ENCODE data around the gene POLK. TPM values are rescaled to one million over a fixed set of nuclear protein-coding genes. Genes with fewer than 3 reads are reported as not detected.
"Not testable (repeated sequence)": the region's sequence is repeated elsewhere in the genome, so short reads cannot be mapped to it uniquely, and the experiment has no call there.

The POLK gene
- polyA plus RNA-seq, 1 of the 3 experiments (the other 2 are of a cell fraction), result 5.5 TPM

DNA sequence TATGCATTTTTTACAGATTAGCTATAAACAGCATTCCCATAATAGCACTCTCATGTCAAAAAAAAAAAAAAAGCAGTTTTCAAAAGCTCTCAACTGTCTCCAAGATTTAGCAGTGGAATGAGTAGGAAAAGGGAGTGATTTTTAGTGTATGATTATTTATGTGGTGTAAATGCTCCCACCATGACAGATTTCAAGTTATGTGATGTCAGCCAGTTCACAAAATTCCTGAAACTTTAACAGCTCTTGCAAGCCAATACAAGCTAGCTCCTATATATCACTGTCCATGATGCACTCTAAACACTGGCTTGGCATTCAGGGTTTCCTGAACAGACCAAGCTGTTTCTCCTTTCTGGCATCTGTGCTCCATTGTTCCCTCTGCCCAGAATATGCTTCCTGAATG is 91.7 kb downstream of the POLK start:
- TF ChIP-seq, protein P1, sequence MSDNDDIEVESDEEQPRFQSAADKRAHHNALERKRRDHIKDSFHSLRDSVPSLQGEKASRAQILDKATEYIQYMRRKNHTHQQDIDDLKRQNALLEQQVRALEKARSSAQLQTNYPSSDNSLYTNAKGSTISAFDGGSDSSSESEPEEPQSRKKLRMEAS (IDR thresholded peaks at IDR 0.05; ENCODE audit: low read depth), result no peak
- TF ChIP-seq MXI1 (IDR thresholded peaks at IDR 0.05; ENCODE audit: low read depth, low read length) (no peak), JUND (IDR thresholded peaks at IDR 0.05) (no peak), CHD2 (IDR thresholded peaks at IDR 0.05; ENCODE audit: low read length, partially characterized antibody) (no peak), TAF1 (IDR thresholded peaks at IDR 0.05; ENCODE audit: borderline replicate concordance, low read depth, low read length) (no peak), FOSL2 (IDR thresholded peaks at IDR 0.05; ENCODE audit: borderline replicate concordance, low read depth) (no peak), FOXM1 (IDR thresholded peaks at IDR 0.05; ENCODE audit: low read depth) (no peak)
- TF ChIP-seq, protein P2, sequence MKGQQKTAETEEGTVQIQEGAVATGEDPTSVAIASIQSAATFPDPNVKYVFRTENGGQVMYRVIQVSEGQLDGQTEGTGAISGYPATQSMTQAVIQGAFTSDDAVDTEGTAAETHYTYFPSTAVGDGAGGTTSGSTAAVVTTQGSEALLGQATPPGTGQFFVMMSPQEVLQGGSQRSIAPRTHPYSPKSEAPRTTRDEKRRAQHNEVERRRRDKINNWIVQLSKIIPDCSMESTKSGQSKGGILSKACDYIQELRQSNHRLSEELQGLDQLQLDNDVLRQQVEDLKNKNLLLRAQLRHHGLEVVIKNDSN (IDR thresholded peaks at IDR 0.05; ENCODE audit: borderline replicate concordance, low read depth), result no peak
- ChIA-PET CTCF (no interaction called here), POLR2A (no interaction called here)
- no peak overlapping the region for H3K27ac ChIP-seq (ENCODE audit: low read depth in 2 of 2, low read length in 1 of 2)
- H3K9me3 ChIP-seq, result no peaks in the 10 kb centered on the region
- no peaks in the 10 kb centered on the region for H4K20me1 ChIP-seq (ENCODE audit: insufficient read depth)
- no peaks in the 10 kb centered on the region; a peak in 1 of 4 replicates for H3K4me1 ChIP-seq (ENCODE audit: control insufficient read depth in 1 of 2, insufficient read depth in 2 of 2, low read depth in 1 of 2, low read length in 1 of 2)
- H3F3A ChIP-seq (replicated peaks; ENCODE audit: insufficient read depth), result no peaks in the 10 kb centered on the region
- H3K4me2 ChIP-seq, result no peak overlapping the region
- H3K4me3 ChIP-seq (ENCODE audit: low read depth in 2 of 2, low read length in 1 of 2), result no peak overlapping the region
- H3K9me2 ChIP-seq, result no peaks in the 10 kb centered on the region
- H3K27me3 ChIP-seq (ENCODE audit: insufficient read depth), result no peaks in the 10 kb centered on the region
- DNase-seq, result no peak
- H3K36me3 ChIP-seq (replicated peaks in 1 of 2; ENCODE audit: control insufficient read depth in 1 of 2, insufficient read depth in 2 of 2, low read length in 1 of 2), result peaks cover 10 to 24% of the 10 kb centered on the region in 2 experiments
- no peaks in the 10 kb centered on the region for H3K79me2 ChIP-seq (ENCODE audit: insufficient read depth)
- H2AFZ ChIP-seq (ENCODE audit: low read depth), result no peak overlapping the region
- no peak overlapping the region for H3K9ac ChIP-seq

DNA sequence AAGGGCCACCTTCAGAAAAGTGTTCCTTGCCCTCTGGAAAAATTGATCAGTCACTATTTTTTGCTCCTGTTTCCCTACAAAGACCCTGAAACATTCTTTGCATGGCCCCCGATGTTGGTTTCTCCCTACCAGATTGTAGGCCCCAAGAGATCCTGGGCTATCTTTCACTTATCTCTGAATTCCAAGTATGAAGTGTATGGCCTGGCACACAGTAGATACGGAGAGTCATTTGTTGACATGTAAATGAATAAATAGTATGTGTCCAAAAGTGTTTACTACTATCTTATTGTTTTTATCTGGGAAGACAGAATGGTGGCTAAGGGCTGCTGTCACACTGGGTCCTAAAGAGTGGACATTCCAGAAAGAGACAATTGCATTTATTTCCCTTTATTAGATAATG is 92.1 kb downstream of the POLK start:
- CTCF ChIA-PET, result no interaction called here
- no peaks in the 10 kb centered on the region; a peak in 1 of 4 replicates for H3K4me1 ChIP-seq (ENCODE audit: control insufficient read depth in 1 of 2, insufficient read depth in 2 of 2, low read depth in 1 of 2, low read length in 1 of 2)
- POLR2A ChIA-PET, result no interaction called here

DNA sequence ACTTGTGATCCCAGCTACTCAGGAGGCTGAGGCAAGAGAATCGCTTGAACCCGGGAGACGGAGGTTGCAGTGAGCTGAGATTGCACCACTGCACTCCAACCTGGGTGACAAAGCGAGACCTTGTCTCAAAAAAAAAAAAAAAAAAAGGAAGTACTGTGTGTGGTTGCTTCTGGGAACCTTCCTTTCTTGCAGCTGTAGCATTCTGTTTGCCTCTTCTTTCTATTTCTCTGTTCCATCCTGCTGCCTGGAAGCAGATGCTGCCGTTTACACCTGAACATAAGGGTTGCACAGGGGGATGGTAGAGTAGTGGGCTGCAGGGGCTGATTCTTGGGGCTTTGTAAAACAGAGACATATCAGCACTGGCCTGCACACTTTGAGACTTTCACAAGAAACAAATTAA is 95.7 kb downstream of the POLK start:
- CTCF ChIA-PET, result interaction anchor here (1.2 kb wide), 1 partner anchor 85 kb away, joined by 3 read pairs; no protein-coding TSS in a partner anchor

More for the DNA sequence above, 92.1 kb downstream of the POLK start:
- Histone ChIP-seq H3K27ac (ENCODE audit: low read depth in 2 of 2, low read length in 1 of 2) (no peak overlapping the region; a peak in 1 of 4 replicates), H4K20me1 (ENCODE audit: insufficient read depth) (no peaks in the 10 kb centered on the region), H3K27me3 (ENCODE audit: insufficient read depth) (no peaks in the 10 kb centered on the region), H3K79me2 (ENCODE audit: insufficient read depth) (no peaks in the 10 kb centered on the region), H3K9me3 (no peaks in the 10 kb centered on the region), H3K36me3 (replicated peaks in 1 of 2; ENCODE audit: control insufficient read depth in 1 of 2, insufficient read depth in 2 of 2, low read length in 1 of 2) (peaks cover 5 to 24% of the 10 kb centered on the region in 2 experiments), H3K4me2 (no peak overlapping the region), H3K9ac (no peak overlapping the region), H3F3A (replicated peaks; ENCODE audit: insufficient read depth) (no peaks in the 10 kb centered on the region), H2AFZ (ENCODE audit: low read depth) (no peak overlapping the region), H3K9me2 (no peaks in the 10 kb centered on the region), H3K4me3 (ENCODE audit: low read depth in 2 of 2, low read length in 1 of 2) (no peak overlapping the region)
- no peak for DNase-seq
- TF ChIP-seq RXRA (IDR thresholded peaks at IDR 0.05; ENCODE audit: borderline replicate concordance, low read depth), result no peak
- no peak for TF ChIP-seq RAD21 (IDR thresholded peaks at IDR 0.05; ENCODE audit: low read length)
- TF ChIP-seq, protein P1 (IDR thresholded peaks at IDR 0.05; ENCODE audit: low read depth), result no peak
- TF ChIP-seq JUND (IDR thresholded peaks at IDR 0.05), result no peak
- no peak for TF ChIP-seq SMC3 (IDR thresholded peaks at IDR 0.05; ENCODE audit: low read depth, low read length)
- TF ChIP-seq MEF2A (IDR thresholded peaks at IDR 0.05; ENCODE audit: borderline replicate concordance, low read depth), result no peak
- 100% methylated on average over 2 of the region's 2 CpGs for WGBS (ENCODE audit: low lambda C conversion rate)

More for the DNA sequence above, 95.7 kb downstream of the POLK start:
- H3K79me2 ChIP-seq (ENCODE audit: insufficient read depth); H4K20me1 ChIP-seq (ENCODE audit: insufficient read depth); H3F3A ChIP-seq (replicated peaks; ENCODE audit: insufficient read depth); H2AFZ ChIP-seq (ENCODE audit: low read depth); H3K27me3 ChIP-seq (ENCODE audit: insufficient read depth); DNase-seq; POLR2A ChIA-PET; H3K27ac ChIP-seq (ENCODE audit: low read depth in 2 of 2, low read length in 1 of 2); H3K4me3 ChIP-seq (ENCODE audit: low read depth in 2 of 2, low read length in 1 of 2); H3K4me2 ChIP-seq; H3K36me3 ChIP-seq (replicated peaks in 1 of 2; ENCODE audit: control insufficient read depth in 1 of 2, insufficient read depth in 2 of 2, low read length in 1 of 2); H3K9ac ChIP-seq; H3K9me2 ChIP-seq; H3K4me1 ChIP-seq (ENCODE audit: control insufficient read depth in 1 of 2, insufficient read depth in 2 of 2, low read depth in 1 of 2, low read length in 1 of 2); H3K9me3 ChIP-seq: not testable (repeated sequence)
- WGBS (ENCODE audit: low lambda C conversion rate), result 97% methylated on average over 5 of the region's 5 CpGs
